ENCODE data around the gene SF1.

The SF1 gene

DNA sequence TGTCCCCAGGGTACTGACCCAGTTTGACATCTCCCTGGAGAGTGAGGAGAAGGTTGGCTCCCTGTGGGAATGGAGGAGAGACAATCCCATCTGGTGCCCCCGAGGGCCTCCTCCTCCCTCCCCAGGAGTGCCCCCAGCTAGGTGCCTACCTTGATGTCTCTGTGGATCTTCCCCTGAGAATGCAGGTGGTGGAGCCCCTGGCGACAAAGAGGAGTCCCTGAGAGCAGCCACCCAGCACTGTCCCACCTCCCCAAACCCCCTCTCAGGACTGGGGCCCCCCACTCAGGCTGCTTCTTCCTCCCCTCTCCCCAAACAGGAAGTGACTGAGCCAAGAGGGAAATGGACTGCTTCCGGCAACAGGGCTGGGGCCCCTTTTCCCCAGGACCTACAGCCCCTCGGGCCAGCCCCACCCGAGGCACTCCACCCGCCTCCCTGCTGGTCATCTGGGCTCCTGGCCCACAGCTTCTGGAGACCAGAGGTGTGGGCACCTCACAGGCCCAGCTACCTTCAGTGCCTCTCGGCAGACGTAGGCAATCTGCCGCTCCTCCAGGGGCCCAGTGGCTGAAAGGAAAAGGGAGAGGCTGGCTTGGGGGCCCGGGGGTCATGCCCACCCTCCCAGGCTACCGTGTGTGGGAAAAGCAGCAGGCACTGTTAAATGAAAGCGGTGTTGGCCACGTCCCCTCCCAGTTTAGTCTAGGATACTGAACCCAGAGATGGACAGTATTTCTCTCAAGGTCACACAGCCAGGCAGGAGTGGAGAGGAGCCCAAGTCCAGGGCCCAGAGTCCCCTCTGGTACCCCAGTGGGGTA, 23.4 kb upstream of the SF1 start:
- no peak for DNase-seq (ENCODE audit: low read depth)

DNA sequence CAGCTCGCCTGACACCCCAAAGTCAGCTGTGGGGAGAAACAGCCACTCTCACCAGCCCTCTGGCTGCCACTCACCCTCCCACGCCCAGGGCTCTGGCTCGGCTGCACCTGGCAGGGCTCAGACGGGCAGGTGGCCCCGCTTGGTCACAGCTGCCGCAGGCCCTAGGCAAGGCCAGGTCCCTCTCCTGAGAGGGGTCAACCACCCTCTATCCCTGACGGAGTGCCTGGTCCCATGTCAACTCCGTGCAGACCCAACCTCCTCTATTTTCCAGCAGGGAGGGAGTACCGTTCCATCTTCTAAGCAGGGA, 22.8 kb upstream of the SF1 start:
- no peak for DNase-seq (ENCODE audit: low read depth)

DNA sequence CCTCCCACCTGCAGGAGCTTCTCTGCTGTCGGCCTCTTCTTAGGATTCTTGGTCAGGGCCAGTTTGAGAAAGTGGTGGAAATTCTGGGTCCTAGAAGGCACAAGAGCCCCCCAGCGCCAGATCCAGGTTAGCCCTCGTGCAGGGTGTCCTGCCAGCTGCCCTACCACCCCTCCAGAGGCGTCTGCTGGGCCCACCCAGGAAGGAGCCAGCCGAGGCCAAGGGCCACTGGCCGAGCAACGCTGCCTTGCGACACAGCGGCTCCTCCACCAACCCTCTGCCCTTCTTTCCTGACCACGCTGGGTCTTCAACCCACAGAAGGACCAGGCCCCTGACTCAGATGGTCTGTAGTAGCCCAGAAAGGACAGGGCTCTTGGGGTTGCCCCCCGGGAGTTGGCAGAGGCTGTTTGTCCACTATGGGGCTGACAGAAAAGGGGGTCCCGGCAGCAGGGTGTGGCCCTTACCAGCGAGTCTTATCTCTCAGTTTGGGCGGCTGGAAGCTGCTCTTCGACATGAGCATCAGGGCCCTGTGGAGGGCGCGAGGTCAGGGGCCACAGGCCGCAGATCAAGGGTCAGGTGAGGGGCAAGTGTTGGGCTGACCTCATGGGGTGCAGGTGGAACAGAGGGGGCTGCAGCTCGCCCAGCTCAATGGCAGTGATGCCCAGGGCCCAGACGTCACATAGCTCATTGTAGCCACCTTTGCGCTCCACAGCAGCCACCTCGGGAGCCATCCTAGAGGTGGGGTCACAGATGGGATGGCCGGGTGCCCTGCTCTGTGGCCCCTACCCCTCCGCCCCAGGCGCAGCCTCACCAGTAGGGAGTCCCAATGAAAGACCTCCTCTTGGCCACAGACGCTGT, 22.2 kb upstream of the SF1 start:
- DNase-seq (ENCODE audit: low read depth) = no peak

DNA sequence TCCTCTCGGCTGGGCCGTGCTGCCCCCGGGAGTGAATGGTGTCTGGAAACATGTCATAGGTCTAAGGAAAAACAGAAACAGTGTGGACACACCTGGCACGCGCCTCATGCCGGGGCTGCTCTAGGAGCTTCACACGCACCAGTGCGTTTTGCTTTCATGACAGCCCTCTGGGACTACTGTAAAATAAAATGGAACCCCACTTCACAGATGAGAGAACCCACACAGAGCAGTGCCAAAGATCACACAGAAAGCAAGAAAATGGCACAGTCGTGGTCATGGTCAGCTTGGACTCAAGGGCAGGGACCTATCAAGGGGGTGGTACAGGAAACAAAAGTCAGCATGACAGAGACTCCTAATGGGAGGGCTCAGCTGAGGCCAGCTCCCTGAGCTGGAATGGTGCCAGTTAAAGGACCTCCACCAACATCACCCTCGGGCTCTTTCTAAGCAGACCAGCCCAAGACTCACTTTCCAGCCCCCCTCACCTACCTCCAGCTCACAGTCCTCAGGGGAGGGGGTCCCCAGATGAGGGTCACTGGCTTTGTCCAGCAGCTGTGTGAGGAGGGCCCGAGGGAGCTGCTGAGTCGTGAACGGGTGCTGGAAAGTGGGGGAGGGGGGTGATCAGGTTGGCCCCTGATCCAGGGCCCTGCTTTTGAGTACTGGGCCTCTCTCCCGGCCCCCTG, 21.4 kb upstream of the SF1 start:
- no peak for DNase-seq (ENCODE audit: low read depth)

DNA sequence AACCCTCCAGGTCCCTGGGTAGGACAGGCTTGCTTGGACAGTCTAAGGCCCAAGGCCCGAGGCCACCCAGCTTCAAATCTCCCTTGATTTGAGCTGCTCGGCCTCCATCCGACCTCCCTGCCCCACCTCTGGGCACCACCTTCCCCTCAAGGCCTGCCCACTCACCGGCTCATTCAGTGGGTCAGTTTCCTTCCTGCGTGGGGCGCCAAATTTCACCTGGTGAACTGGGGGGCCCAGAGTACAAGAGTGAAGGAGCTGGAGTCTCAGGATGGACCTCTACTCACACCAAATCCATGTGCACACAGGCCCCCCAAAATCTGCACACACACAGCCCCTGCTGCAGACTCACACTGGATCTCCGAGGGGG, 20.9 kb upstream of the SF1 start:
- no peak for DNase-seq (ENCODE audit: low read depth)

DNA sequence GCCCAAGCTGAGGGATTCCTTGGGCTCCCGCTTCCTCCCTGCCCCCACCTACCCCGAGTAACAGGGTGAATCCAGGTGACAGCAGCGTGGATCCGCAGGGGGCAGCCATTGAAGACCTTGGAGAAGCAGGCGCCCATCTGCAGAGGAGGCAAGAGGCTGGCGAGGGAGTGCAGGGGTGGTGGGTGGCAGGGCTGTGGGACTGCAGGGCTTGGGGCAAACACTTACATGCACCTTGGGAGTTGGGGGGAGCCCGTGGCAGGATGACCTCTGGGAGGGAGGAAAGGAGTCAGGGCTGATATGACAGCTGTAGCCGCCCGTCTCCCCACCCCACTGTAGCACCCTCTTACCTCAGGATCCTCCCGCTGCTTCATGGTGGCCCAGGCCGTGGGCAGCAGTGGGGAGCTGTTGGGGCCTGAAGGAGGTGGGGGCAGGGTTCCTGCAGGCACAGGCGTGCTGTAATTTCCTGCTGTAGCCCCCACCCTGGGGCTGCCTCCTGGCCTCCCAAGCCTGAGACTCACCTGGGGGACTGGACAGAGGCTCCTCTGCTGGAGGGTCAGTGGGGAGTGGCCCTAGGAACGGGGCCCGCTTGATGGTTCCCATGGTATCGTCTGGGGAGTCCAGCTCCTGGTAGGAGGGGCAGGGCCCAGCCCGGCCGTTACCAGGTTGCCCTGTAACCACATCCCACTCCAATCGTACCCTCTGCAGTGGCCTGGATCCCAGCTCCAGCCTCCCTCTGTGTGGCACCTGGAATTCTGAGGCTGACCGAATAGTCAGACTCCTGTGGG, 18.6 kb upstream of the SF1 start:
- no peak for DNase-seq (ENCODE audit: low read depth)

DNA sequence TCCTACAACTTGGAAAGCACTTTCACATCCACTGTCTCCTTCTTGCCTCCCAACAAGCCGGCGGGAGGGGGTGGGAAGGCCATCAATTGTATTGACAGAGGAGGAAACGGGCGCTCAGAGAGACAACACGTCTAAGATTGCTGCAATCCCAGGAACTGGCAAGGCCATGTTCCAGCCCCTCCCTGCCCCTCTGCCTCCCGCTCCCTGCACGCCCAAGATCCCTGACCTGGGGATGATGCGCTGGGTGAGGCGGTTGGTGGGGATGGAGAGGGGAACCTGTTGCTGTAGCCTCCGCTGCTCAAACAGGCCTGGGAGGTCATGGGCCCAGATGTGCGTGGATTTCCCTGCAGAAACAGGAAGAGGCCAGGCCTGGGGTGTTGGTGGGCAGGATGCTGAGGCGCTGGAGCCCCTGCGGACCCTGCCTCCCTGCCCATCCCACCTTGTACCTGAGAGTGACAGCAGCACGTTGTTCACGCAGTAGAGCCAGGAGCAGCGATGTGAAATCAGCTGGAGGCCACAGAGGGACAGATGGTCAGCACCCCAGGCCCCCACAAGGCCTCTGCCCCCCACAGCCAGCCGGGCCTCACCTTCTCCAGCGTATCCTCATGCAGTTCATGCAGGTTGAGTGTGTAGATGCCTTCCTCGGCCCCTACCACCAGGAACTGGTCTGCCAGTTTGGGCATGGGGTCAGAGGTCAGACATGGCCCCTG, 17.9 kb upstream of the SF1 start:
- no peak for DNase-seq (ENCODE audit: low read depth)

DNA sequence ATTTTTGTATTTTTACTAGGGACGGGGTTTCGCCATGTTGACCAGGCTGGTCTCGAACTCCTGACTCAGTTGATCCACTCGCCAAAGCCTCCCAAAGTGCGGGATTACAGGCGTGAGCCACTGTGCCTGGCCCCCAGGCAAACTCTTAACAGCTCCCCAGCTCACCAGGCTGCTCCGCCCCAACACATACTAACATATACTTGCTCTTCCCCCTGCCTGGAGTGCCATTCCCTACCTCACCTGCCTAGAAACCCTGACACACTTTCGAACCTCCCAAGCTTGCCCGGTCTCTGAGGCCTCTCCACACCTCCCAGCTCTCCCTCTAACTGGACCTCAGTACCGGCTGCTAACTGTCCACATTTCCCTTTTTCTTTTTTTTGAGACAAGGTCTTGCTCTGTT, 16.2 kb upstream of the SF1 start:
- DNase-seq (ENCODE audit: low read depth) = no peak

DNA sequence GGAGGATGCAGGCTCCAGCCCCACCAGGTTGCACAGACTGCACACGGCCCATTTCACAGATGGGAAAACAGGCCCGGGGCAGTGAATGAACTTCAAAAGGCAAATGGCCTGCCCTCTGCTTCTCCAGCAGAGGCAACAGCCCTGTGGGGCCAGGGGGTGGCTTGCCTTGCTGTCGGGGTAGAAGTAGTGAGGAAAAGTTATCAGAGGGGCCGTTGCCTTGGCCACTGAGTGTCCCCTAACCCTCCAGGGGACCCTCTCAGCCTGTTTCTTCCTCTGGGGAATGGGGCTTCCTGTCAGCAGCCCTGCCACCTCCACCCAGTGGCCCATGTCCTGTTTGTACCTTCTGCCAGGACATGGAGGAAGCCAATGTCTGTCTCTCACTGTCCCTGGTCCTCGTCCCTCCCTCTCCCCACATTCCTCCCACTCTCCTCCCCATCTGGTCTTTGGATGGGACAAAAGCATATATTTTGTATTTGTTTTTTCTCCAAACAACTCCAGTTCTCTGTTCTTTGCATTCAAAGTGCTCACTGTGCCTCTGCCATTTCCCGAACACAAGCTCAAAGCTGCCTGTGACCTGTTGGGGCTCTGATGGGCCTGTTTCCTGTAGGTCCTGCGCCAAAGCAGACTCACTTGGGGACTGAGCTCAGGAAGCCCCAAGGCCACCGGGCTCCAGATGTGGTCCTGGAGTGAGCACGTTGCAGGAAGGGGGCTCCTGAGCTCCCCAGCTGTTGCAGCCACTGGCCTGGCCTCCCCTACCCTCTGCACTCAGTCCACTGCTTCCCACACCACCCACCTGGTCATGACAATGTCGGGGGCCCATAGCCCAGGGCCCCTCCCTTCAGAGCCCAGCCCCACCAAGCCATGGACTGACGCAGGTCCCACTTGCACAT, 15.2 kb upstream of the SF1 start:
- DNase-seq (ENCODE audit: low read depth) = no peak

DNA sequence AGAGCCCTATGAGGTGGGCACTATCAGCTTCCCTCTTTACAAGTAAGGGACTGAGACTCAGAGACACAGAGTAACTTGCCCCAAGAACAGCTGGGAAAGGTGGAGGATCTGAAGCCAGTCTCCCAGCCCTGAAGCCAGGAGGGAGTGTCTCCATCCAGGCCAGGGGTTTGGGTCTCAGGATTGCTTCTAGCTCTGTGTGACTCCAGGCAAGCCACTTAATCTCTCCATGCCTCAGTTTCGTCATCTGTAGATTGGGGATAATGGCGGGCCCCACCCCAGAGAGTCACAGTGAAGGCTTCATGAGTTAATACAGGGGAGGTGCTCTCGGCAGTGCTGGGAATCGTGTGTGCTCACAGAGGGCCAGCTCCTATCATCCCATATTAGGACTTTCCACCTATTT, 14.1 kb upstream of the SF1 start:
- no peak for DNase-seq (ENCODE audit: low read depth)

DNA sequence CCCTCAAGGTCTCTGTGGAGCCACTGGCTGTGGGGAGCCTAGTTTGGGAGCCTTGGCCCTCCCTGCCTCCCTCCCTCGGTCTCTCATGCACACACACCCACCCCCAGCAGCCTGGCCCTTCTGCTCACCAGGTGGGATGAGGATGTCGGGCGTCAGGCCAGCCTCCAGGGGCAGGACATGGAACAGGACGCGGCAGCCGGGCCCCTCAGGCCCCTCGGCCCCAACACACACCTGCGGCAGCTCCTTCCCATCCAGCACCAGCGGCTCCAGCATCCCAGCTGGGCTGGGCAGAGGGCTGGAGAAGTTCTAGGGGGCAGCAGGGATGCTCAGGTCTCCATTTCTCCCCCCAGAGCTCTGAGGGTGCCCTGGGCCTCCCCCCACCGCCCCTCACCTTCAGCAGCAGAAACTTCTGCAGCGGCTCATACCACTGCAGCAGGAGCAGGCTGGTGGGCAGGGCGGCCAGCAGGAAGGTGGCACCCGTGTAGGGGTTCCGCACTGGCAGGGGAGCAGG, 13.5 kb upstream of the SF1 start:
- no peak for DNase-seq (ENCODE audit: low read depth)

DNA sequence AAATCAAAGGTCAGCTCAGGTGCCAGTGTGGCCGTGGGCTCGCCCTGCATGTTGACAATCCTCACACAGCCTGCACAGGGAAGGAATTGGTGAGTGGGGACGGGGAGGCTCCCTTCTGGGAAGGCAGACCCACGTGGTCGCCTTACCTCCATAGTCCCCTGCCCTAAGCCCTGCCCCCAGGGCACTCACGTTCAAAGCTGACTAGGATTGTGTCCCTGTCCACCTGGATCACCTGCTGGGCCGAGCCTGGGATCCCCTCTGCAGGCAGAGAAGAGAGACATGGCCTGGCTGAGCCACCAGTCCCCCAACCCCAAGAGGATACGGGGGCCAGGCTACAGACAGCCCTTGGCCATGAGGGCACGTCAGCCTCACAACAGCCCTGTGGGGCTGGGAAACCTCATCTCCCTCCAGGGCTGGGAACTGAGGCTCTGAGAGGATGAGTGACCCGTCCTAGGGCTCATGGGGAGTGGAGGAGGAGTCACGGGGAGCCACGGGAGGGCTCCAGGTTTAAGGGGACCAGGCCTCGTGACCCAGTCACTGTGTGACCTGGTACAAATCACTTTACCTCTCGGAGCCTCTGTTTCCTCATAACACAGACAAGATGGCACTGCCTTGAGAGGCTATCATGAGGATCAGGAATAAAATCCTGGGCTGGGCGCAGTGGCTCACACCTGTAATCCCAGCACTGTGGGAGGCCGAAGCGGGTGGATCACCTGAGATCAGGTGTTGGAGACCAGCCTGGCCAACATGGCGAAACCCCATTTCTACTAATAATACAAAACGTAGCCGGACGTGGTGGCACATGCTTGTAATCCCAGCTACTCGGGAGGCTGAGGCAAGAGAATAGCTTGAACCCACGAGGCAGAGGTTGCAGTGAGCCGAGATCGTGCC, 12.1 kb upstream of the SF1 start:
- no peak for DNase-seq (ENCODE audit: low read depth)

DNA sequence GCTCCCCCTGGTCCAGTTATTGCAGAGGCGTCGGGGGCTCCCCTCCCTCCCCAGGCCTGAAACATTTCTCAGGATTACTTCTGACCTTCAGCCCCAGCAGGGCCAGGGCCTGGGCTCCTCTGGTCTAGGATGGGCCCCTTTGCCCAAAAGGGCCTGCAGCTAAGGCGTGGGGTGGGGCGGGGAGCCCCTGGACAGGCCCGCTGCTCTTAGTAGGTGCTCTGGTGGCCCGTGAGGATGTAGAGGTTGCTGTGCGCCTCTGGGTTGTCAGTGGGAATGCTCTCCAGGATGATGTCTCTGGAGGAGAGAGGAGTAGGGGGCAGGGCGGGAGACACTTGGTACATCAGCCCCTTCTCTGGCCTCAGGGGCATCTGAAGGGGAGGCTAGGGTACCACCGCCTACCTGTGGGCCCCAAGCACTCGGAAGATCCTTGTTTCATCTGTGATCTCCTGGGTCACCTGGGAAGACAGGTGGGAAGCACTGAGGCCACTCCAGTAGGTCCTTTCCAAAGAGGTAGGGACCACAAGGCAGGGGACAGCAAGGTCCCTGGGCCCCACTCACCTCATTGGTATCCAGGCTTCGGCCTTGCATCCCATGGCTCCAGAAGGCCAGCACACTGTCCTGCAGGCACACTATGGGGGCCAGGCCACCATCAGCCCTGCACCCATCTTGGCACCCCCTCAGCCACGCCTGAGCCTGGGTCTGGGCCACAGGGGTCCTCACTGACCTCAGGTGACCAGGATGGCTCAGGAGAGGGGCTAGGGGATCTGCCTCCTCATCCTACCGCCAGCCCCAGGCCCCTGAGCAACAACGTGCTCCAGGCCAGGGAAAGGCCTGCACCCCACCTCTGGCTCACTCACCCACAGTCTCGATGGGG, 11.2 kb upstream of the SF1 start:
- no peak for DNase-seq (ENCODE audit: low read depth)

DNA sequence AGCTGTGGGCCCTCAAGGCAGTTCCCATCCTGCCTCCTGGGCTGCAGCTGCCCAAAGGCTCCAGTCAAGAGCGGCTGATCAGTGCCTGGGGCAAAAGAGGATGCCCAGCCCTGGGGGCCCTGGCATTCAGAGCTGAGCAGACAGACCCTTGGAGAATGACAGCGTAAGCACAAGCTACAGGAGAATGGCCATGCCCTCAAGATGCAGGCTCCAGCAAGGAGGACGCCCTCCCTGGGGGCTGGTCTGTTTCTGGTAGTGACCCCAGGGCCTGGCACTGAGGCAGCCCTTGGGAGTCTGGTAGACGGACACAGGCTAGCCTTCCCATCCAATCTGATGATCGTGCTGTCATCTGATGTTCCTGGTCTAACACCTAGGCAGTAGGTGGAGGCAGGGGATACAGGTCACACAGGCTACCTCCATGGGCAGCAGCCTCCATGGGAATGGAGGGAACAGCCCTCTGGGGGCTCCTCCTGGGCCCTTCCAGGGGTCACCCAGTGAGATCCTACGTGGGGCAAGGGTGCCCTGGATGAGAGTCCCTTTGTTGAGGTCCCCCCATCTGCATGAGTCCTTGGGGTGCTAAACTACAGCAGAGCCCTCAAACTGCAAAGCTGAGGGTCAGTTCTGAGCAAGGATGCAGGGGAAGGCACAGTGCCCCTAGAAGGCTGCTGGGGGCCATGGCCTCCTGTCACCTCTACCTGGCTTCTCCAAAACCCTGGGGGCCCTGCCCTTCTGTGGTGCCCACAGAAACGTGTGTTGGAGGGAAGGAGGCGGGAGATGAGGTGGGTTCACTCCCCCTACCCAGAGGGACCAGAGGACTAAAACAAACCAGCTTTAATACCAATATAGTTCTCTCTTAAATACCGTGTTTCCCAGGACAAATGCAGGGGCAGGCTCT, 10.2 kb upstream of the SF1 start:
- DNase-seq (ENCODE audit: low read depth) = no peak

DNA sequence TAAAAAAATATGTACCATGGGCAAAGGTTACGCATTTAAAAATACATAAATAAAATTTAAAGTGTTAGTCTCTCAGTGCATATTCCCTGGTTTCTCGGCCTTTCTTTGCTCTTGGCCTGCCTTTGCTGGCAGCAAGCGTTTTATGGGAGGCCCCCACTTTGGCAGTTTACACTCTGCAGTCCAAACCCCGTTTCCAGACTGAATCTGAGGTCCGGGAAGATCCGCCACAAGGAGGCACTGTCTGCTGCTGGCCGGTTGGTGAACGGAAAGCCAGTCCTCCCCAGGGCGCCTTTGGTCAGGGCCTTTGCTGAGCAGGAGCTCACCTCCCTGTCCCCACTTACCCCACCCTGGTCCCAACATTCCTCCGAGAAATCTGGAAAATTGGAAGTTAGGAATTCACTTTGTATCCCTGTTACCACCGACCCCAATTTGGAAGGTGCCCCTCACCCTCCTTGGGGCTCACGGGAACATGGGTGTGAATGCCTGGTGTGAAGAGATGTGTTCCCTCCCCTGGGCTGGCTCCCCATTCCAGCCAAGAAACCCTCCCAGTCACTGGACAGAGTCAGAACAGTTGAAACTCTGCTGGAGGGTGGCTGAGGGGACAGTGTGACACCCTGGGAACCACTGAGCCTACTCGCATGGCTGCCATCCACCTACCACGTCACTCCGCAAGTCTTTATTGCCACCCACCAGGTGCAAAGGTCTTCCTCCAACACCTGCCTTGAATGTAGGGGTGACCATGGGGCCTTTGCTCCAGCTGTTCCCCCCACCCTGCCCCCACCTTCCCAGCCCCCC, 9.4 kb upstream of the SF1 start:
- DNase-seq (ENCODE audit: low read depth) = no peak

DNA sequence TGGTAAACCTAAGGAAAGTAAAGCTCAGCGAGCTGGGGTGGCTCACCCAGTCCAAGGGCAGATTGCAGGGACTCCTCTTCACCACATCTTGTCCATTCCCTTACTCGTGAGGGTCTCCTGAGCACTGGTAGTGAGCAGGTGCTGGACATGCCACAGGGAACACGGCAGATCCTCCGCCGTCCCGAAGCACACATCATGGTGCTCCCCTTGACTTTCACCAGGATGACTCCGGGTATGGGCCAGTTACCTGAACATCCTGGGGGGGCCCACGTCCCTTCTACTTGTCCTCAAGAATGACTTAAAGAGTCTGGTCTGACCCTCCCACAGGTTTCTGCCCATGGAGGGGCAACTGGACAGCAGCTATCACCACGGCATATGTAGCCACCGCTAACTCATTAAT, 8.0 kb upstream of the SF1 start:
- DNase-seq (ENCODE audit: low read depth) = no peak
